Measurements from ENCODE around the gene LYPD6B. TPM values are rescaled to one million over a fixed set of nuclear protein-coding genes. Genes with fewer than 3 reads are reported as not detected.

LYPD6B gene
- total RNA-seq, 2 experiments from 2014 or later: not detected

- ChIA-PET POLR2A (no interaction called here), CTCF (ENCODE audit: unreplicated experiment) (no interaction called here)
- TF ChIP-seq EZH2phosphoT487 (IDR thresholded peaks at IDR 0.05; ENCODE audit: borderline replicate concordance, low read depth, low read length): no peak
- TF ChIP-seq CTCF (conservative IDR thresholded peaks at IDR 0.05; ENCODE audit: low read length): no peak
These were observed 74.2 kb downstream of the LYPD6B start for GRCh38 chr2:149112713-149113112.

GRCh38 chr2:149115781-149116180 is 77.3 kb downstream of the LYPD6B start:
- Histone ChIP-seq H3K4me3 (ENCODE audit: low read depth, low read length, poor library complexity, severe bottlenecking) (no peak overlapping the region), H2AFZ (ENCODE audit: low read length) (no peak overlapping the region), H3K9me2 (ENCODE audit: insufficient read depth, low read length) (no peaks in the 10 kb centered on the region), H3K79me2 (ENCODE audit: insufficient read depth, low read depth, low read length) (no peaks in the 10 kb centered on the region), H4K20me1 (ENCODE audit: insufficient read depth, low read length) (no peaks in the 10 kb centered on the region), H3K4me2 (ENCODE audit: low read length) (no peak overlapping the region), H3K9me3 (ENCODE audit: low read length) (no peaks in the 10 kb centered on the region), H3K4me1 (ENCODE audit: insufficient read depth, low read length, poor library complexity, severe bottlenecking) (no peaks in the 10 kb centered on the region), H3K36me3 (ENCODE audit: insufficient read depth, low read length) (no peaks in the 10 kb centered on the region), H3K27ac (ENCODE audit: low read depth, low read length, poor library complexity, severe bottlenecking) (no peak overlapping the region)
- intact Hi-C loops (cut with micrococcal nuclease; ENCODE audit: unreplicated experiment): no loop called here
- DNase-seq (ENCODE audit: low spot score): no peak
- TF ChIP-seq CTCF (conservative IDR thresholded peaks at IDR 0.05; ENCODE audit: low read length) (no peak), EZH2phosphoT487 (IDR thresholded peaks at IDR 0.05; ENCODE audit: borderline replicate concordance, low read depth, low read length) (no peak)
- ChIA-PET CTCF (ENCODE audit: unreplicated experiment) (no interaction called here), POLR2A (no interaction called here)
- no TSS peak for BruUV-seq (replicated peaks)

More at GRCh38 chr2:149112713-149113112, 74.2 kb downstream of the LYPD6B start:
- no peak overlapping the region for H2AFZ ChIP-seq (ENCODE audit: low read length)
- no peaks in the 10 kb centered on the region for H3K9me2 ChIP-seq (ENCODE audit: insufficient read depth, low read length)
- no peaks in the 10 kb centered on the region for H3K36me3 ChIP-seq (ENCODE audit: insufficient read depth, low read length)
- no peaks in the 10 kb centered on the region for H3K9me3 ChIP-seq (ENCODE audit: low read length)
- H4K20me1 ChIP-seq (ENCODE audit: insufficient read depth, low read length): no peaks in the 10 kb centered on the region
- H3K79me2 ChIP-seq (ENCODE audit: insufficient read depth, low read depth, low read length): no peaks in the 10 kb centered on the region
- no peak overlapping the region for H3K27ac ChIP-seq (ENCODE audit: low read depth, low read length, poor library complexity, severe bottlenecking)
- H3K4me3 ChIP-seq (ENCODE audit: low read depth, low read length, poor library complexity, severe bottlenecking): no peak overlapping the region
- DNase-seq (ENCODE audit: low spot score): no peak
- no peaks in the 10 kb centered on the region for H3K4me1 ChIP-seq (ENCODE audit: insufficient read depth, low read length, poor library complexity, severe bottlenecking)
- no TSS peak for BruUV-seq (replicated peaks)
- intact Hi-C loops (cut with micrococcal nuclease; ENCODE audit: unreplicated experiment): no loop called here
- H3K4me2 ChIP-seq (ENCODE audit: low read length): no peak overlapping the region

GRCh38 chr2:149119368-149119767 is 80.9 kb downstream of the LYPD6B start:
- no peaks in the 10 kb centered on the region for H3K9me3 ChIP-seq (ENCODE audit: low read length)
- intact Hi-C loops (cut with micrococcal nuclease; ENCODE audit: unreplicated experiment): no loop called here
- no peaks in the 10 kb centered on the region for H4K20me1 ChIP-seq (ENCODE audit: insufficient read depth, low read length)
- H2AFZ ChIP-seq (ENCODE audit: low read length): no peak overlapping the region
- no peak overlapping the region for H3K27ac ChIP-seq (ENCODE audit: low read depth, low read length, poor library complexity, severe bottlenecking)
- TF ChIP-seq CTCF (conservative IDR thresholded peaks at IDR 0.05; ENCODE audit: low read length) (no peak), EZH2phosphoT487 (IDR thresholded peaks at IDR 0.05; ENCODE audit: borderline replicate concordance, low read depth, low read length) (no peak)
- no peaks in the 10 kb centered on the region for H3K36me3 ChIP-seq (ENCODE audit: insufficient read depth, low read length)
- no peaks in the 10 kb centered on the region for H3K4me1 ChIP-seq (ENCODE audit: insufficient read depth, low read length, poor library complexity, severe bottlenecking)
- no peaks in the 10 kb centered on the region for H3K9me2 ChIP-seq (ENCODE audit: insufficient read depth, low read length)
- DNase-seq (ENCODE audit: low spot score): no peak
- H3K4me2 ChIP-seq (ENCODE audit: low read length): no peak overlapping the region
- H3K79me2 ChIP-seq (ENCODE audit: insufficient read depth, low read depth, low read length): no peaks in the 10 kb centered on the region
- ChIA-PET POLR2A (interaction anchor here (0.5 to 0.9 kb wide), 3 partner anchors 16 to 80 kb away, joined by 4 read pairs; no protein-coding TSS in a partner anchor), CTCF (ENCODE audit: unreplicated experiment) (no interaction called here)
- BruUV-seq (replicated peaks): no TSS peak
- no peak overlapping the region for H3K4me3 ChIP-seq (ENCODE audit: low read depth, low read length, poor library complexity, severe bottlenecking)
